GM20000 (cell line): Measurements from ENCODE around the gene PSAT1.

ENCODE experiments used
- DNase-seq: peaks from one replicate; pipeline ENCODE4 v3.0.0; 2012; ENCODE audit warnings: low spot score
- TF ChIP-seq, protein P1 (sequence below): IDR thresholded peaks from 2 replicates; pipeline ENCODE4 v1.5.1; 2012; ENCODE audit warnings: mild to moderate bottlenecking, control low read depth; ENCODE audit errors: extremely low read depth, missing control alignments

The PSAT1 gene

DNA sequence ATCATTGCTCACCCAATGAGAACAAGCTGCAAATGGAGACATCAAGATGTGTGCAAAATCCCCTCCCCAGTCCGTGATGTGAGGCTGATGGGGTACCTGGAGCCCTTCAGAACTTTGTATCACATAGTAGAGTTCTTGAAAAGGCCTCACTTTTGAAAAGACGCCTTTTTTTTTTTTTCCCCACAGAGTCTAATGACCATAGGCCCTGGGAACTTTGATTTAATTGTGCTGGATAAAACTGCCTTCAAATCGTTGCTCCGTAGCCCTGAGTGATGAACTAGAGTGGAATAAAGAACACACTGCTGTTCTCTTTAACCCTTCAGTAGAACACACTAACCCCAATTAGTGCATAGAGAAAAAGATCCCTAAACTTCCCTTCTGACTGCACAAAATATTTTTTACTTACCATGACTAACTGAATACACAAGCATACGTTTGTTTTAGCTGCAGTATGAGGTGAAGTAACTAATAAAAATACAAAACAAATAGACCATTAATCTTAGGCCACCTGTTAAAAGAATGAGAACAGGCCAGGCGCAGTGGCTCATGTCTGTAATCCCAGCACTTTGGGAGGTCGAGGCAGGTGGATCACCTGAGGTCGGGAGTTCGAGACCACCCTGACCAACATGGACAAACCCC is 15.1 kb downstream of the PSAT1 start:
- TF ChIP-seq, protein P1, sequence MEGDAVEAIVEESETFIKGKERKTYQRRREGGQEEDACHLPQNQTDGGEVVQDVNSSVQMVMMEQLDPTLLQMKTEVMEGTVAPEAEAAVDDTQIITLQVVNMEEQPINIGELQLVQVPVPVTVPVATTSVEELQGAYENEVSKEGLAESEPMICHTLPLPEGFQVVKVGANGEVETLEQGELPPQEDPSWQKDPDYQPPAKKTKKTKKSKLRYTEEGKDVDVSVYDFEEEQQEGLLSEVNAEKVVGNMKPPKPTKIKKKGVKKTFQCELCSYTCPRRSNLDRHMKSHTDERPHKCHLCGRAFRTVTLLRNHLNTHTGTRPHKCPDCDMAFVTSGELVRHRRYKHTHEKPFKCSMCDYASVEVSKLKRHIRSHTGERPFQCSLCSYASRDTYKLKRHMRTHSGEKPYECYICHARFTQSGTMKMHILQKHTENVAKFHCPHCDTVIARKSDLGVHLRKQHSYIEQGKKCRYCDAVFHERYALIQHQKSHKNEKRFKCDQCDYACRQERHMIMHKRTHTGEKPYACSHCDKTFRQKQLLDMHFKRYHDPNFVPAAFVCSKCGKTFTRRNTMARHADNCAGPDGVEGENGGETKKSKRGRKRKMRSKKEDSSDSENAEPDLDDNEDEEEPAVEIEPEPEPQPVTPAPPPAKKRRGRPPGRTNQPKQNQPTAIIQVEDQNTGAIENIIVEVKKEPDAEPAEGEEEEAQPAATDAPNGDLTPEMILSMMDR: no peak
- no peak for DNase-seq

DNA sequence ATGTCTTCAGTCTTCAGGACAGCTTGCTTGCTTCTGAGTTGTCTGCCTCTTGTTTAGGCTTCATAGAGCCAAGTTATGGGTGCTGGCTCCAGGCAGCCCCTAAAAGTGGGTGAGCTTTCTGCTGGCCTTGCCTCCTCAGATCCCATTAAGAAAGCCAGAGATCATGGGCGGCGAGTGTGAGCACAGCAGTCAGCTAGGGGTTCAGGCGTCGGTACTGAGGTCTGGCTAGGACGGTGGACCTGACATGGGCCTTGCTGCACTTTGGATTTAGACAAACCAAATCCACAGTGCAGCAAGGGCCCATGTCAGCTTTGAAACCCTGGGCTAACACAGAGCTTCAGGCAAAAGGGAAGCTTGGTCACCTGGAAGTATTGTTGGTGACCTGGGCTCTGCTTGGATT is 17.6 kb downstream of the PSAT1 start:
- TF ChIP-seq, protein P1: no peak
- no peak for DNase-seq

DNA sequence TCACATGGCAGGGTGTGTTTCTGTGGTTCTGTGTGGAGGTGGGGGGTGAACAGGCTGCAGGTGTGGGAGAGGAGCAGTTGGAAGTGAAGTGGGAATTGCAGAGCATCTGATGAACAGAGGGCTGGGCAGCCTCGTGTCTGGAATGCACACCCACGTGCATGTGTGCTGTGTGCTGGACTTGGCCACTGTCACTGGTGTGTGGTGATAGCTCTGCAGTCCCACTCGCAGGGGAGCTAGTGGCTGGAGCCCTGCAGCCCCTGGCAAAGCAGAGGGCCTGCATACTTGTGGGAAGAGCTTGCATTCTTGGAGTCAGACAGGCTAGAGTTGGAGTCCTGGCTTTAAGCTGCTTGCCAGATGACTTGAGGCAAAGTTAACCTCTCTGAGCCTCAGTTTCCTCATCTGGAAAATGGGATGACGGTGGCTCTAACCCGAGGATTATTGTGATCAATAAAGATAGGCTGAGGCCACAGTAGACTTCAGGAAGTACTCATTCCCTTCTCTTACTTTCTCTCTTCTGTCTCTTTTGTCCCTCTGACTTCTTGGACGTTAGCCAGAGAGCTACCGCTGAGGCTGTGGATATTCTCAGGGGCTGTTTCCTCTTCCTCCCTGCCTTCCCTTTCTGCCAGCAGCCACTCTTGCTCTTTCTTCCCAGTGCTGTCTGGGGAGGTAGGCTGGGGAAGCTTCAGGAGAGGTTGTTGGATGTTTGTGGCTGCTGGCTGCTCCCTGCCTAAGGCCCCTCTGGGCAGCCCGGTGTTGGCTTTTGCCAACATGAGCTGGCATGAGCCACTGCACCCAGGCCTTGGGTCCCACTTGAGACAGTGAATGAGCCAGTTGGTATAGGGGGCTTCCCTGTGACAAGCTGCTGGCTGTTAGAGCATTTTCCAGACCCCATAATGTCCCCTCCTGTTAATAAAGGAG is 18.3 kb downstream of the PSAT1 start:
- DNase-seq: no peak
- TF ChIP-seq, protein P1: no peak

DNA sequence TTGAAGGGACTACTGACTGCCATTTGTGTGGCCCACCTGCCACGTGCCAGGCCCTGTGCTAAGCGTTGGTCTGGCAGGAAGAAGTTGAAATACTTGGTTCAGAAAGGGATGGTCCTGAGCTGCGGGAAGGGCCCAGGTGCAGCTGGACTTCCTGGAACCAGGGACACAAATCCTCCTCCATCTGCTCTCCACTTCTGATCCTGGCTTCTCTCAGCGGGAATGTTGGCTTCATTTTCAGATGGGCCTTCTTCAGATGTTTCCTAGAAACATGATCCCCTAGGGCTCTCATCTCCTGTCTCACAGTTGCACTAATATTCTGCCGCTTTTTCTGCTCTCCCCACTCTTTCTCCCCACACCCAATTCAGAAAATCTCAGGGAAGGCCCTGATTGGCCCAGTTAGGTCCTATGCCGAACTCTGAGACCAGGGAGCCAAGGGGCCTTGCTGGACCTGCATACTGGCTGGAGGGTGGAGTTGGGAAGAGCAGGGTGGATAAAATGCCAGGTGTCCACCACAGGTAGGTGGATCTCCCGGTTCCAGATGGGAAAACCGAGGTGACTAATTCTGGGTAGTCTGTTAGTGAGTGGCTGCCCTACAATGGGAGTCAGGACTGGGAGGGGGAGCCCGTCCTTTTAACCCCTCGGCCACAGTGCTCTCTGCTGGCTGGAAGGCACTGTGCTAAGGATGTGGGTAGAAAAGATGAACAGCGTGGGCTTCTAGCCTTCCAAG is 19.4 kb downstream of the PSAT1 start:
- TF ChIP-seq, protein P1: no peak
- no peak for DNase-seq

DNA sequence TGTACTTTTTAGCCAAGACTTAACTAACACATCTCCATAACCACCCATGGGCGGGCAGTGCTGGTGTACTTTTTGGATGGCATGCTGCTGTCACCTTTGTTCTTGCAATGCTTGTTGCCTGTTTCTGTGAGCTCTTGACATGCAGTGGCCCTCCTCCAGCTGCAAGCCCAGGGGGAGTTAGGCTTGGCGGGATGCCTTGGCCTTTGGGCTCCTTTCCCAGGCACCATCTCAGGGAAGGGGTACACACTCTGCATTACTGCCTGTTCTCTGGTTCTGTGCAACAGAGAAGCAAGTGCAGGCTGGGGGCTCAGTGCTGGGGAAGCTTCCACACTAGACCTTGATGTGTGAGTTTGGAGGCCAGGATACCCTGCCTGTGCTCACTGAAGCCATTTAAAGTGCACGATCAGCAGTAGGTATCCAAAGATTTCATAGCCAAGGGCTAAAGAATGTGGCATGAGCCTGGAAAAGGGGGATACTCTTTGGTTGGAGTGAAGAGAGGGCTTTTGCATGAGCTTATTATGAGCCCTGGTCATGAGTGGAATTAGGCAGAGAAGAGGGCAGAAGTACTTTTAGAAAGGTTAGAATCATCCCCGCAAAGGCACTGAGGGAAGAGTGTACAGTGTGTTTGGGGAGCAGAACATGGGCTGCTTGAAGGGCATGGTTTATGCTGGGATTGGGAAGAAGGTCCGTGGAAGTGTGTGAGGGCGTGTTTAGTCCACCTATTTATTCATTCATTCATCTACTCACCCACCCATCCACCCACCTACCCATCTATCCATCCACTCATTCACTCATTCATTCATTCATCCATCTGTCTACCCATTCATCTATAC is 22.5 kb downstream of the PSAT1 start:
- DNase-seq: no peak
- TF ChIP-seq, protein P1: no peak

DNA sequence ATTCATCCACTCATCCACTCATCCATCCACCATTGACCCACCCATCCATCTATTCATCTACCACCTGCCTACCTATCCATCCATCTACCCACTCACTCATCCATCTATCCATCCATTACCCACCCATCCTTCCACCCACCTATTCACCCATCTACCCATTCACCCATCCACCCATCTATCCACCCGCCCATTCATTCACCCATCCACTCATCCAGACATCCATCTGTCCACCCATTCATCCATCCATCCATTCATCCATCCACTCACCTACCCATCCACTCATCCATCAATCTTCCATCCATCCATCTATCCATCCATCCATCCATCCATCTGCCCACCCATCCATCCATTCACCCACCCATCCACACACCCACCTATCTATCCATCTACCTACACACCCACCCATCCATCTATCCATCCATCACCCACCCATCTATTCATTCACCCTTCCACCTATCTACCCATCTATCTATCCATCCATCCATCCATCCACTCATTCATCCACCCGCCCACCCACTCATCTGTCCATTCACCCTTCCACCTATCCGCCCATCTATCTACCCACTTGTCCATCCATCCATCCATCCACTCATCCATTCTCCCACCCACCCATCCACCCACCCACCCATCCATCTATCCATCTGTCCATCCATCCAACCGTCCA is 23.2 kb downstream of the PSAT1 start:
- TF ChIP-seq, protein P1: no peak
- no peak for DNase-seq
